Measurements from ENCODE around the gene STK31. TPM values are rescaled to one million over a fixed set of nuclear protein-coding genes. Genes with fewer than 3 reads are reported as not detected.

The STK31 gene
- total RNA-seq, 1 donor from 2014 or later = 0.35 TPM

Other genes with a start within 250 kb of the STK31 start
- 0.16 TPM for gene IGF2BP3, start 239.7 kb upstream of the STK31 start, total RNA-seq
- gene TRA2A, start 178.2 kb upstream of the STK31 start, total RNA-seq = 32.6 TPM
- 10.1 TPM for gene CCDC126, start 112.8 kb upstream of the STK31 start, total RNA-seq
- 3.7 TPM for gene FAM221A, start 30.0 kb upstream of the STK31 start, total RNA-seq

All from cardiac septum (tissue), 1 donor.